DOHH2 (cell line): ENCODE measurements around the gene PXK.

Source experiments
- H3F3A ChIP-seq: fragments of 200-600 bp; sonication (generic), shearing (Covaris generic); 2 replicates; pipeline ENCODE4 v1.6.0; 2016; ENCODE audit warnings: antibody characterized with exemption, mild to moderate bottlenecking; ENCODE audit not compliant: control insufficient read depth, insufficient read depth
- H3K27ac ChIP-seq: fragments of 200-600 bp; sonication (generic); 2 replicates; pipeline ENCODE4 v1.5.1; 2014; ENCODE audit warnings: low read depth, mild to moderate bottlenecking, low read length, moderate library complexity
- H3K27me3 ChIP-seq: fragments of 200-600 bp; sonication (generic); 2 replicates; pipeline ENCODE4 v1.6.1; 2014; ENCODE audit warnings: mild to moderate bottlenecking, low read length, mixed read lengths; ENCODE audit not compliant: control insufficient read depth
- H3K36me3 ChIP-seq: fragments of 200-600 bp; sonication (generic); 2 replicates; pipeline ENCODE4 v1.6.1; 2014; ENCODE audit warnings: mild to moderate bottlenecking, low read length, moderate library complexity, mixed read lengths; ENCODE audit not compliant: control insufficient read depth
- H3K4me1 ChIP-seq: fragments of 200-600 bp; sonication (generic); 2 replicates; pipeline ENCODE4 v1.6.1; 2014; ENCODE audit warnings: mild to moderate bottlenecking, low read length, mixed read lengths; ENCODE audit not compliant: control insufficient read depth
- H3K4me2 ChIP-seq: fragments of 200-600 bp; sonication (generic); 2 replicates; pipeline ENCODE4 v1.6.0; 2014; ENCODE audit warnings: mild to moderate bottlenecking, low read length, moderate library complexity
- H3K4me3 ChIP-seq: fragments of 200-600 bp; sonication (generic); 2 replicates; pipeline ENCODE4 v1.5.1; 2014; ENCODE audit warnings: mild to moderate bottlenecking, low read length, mixed read lengths
- H3K79me2 ChIP-seq: fragments of 200-600 bp; sonication (generic); 2 replicates; pipeline ENCODE4 v1.6.1; 2014; ENCODE audit warnings: mild to moderate bottlenecking, low read length, mixed read lengths; ENCODE audit not compliant: control insufficient read depth
- H3K9me2 ChIP-seq: fragments of 200-600 bp; sonication (generic); replicated peaks from 2 replicates; pipeline ENCODE4 v1.6.1; 2014; ENCODE audit warnings: mild to moderate bottlenecking, low read length, mixed read lengths; ENCODE audit not compliant: control insufficient read depth
- H3K9me3 ChIP-seq: fragments of 200-600 bp; sonication (generic); 2 replicates; pipeline ENCODE4 v1.6.1; 2014; ENCODE audit warnings: antibody characterized with exemption, low read length, mixed read lengths; ENCODE audit not compliant: control insufficient read depth, insufficient read depth
- H4K20me1 ChIP-seq: fragments of 200-600 bp; sonication (generic); 2 replicates; pipeline ENCODE4 v1.6.0; 2014; ENCODE audit warnings: low read depth, mild to moderate bottlenecking, antibody characterized with exemption, low read length, moderate library complexity; ENCODE audit not compliant: control insufficient read depth, insufficient read depth
- EZH2phosphoT487 ChIP-seq: fragments of 200-600 bp; sonication (generic); IDR thresholded peaks from 2 replicates; pipeline ENCODE4 v1.6.1; 2017; ENCODE audit warnings: borderline replicate concordance, mild to moderate bottlenecking, antibody characterized with exemption, low read length, moderate library complexity, mixed read lengths
- TF ChIP-seq, protein P1 (sequence below): fragments of 200-600 bp; sonication (generic); IDR thresholded peaks from one replicate; pipeline ENCODE4 v1.5.1; 2014; ENCODE audit warnings: antibody characterized with exemption, mild to moderate bottlenecking, low read depth, low read length; ENCODE audit not compliant: poor library complexity, severe bottlenecking

Gene PXK

DNA sequence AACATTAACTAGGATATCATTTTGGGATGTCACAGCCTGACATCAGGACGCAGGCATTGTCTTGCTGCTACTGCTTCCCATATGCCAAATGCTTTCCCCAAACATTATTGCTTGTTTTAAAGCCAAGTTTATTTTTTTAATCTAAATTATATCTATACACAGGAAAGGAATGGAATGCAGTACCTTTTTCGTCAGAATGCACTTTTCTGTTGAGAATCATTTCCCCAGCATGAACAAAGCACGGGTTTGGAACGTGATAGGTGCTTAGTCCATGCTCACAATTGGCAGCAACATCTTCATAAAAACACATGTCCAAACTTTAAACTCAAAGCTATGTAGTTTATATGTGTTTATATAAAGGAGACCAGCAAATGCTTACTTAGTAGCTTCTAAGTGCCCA lies 26.1 kb downstream of the PXK start:
- Histone ChIP-seq H3F3A (peaks cover 7% of the 10 kb centered on the region; the same call in 1 of the 2 replicates), H3K27me3 (no peaks in the 10 kb centered on the region), H3K4me2 (peak overlapping the region; percentile 3; the same call in 1 of the 2 replicates), H3K4me3 (no peak overlapping the region), H3K36me3 (peaks cover 85% of the 10 kb centered on the region), H3K9me2 (no peaks in the 10 kb centered on the region), H4K20me1 (peaks cover 10% of the 10 kb centered on the region; the same call in 1 of the 2 replicates), H3K79me2 (peaks cover 100% of the 10 kb centered on the region), H3K27ac (no peak overlapping the region), H3K4me1 (peaks cover 95% of the 10 kb centered on the region), H3K9me3 (no peaks in the 10 kb centered on the region)
- TF ChIP-seq, protein P1, sequence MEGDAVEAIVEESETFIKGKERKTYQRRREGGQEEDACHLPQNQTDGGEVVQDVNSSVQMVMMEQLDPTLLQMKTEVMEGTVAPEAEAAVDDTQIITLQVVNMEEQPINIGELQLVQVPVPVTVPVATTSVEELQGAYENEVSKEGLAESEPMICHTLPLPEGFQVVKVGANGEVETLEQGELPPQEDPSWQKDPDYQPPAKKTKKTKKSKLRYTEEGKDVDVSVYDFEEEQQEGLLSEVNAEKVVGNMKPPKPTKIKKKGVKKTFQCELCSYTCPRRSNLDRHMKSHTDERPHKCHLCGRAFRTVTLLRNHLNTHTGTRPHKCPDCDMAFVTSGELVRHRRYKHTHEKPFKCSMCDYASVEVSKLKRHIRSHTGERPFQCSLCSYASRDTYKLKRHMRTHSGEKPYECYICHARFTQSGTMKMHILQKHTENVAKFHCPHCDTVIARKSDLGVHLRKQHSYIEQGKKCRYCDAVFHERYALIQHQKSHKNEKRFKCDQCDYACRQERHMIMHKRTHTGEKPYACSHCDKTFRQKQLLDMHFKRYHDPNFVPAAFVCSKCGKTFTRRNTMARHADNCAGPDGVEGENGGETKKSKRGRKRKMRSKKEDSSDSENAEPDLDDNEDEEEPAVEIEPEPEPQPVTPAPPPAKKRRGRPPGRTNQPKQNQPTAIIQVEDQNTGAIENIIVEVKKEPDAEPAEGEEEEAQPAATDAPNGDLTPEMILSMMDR: no peak
- no peak for TF ChIP-seq EZH2phosphoT487

DNA sequence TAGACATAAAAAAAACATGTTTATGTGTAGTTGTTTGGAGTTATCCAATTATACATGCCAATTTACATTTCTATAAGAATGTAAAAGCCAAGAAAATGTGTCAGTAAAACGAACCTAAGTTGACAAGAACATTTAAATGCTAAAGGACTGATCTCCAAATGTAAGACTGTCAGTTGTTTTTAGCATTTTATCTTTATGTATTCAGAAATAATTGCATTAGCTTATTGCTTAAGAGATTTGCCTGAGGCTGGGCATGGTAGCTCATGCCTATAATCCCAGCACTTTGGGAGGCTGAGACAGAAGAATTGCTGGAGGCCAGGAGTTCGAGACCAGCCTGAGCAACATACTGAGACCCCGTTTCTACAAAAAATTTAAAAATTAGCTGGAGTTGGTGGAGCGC lies 26.9 kb downstream of the PXK start:
- Histone ChIP-seq H3K27me3 (no peaks in the 10 kb centered on the region), H3K36me3 (peaks cover 81% of the 10 kb centered on the region), H3F3A (peaks cover 7% of the 10 kb centered on the region; the same call in 1 of the 2 replicates), H3K79me2 (peaks cover 100% of the 10 kb centered on the region), H3K27ac (no peak overlapping the region), H3K9me2 (no peaks in the 10 kb centered on the region), H3K4me3 (no peak overlapping the region), H3K4me1 (peaks cover 93% of the 10 kb centered on the region), H3K9me3 (no peaks in the 10 kb centered on the region), H4K20me1 (peaks cover 13% of the 10 kb centered on the region; the same call in 1 of the 2 replicates), H3K4me2 (peak overlapping the region; percentile 6; the same call in 1 of the 2 replicates)
- TF ChIP-seq, protein P1: no peak
- no peak for TF ChIP-seq EZH2phosphoT487

DNA sequence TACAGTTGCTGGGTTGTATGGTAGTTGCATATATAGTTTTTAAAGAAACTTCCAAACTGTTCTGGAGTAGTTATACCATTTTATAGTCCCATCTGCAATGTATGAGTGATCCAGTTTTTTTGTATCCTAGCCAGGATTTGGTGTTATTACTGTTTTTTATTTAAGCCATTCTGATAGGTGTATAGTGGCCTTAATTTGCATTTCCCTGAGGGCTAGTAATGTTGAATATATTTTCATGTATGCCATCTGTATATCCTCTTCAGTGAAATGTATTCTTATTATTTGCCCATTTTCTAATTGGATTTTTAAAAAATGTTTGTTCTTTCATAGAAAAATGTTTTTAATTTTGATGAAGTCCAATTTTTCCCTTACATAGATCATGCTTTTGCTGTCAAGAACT lies 29.2 kb downstream of the PXK start:
- H3K27me3 ChIP-seq: no peaks in the 10 kb centered on the region
- H3K4me1 ChIP-seq: peaks cover 87% of the 10 kb centered on the region
- no peak overlapping the region for H3K27ac ChIP-seq
- H3K4me2 ChIP-seq: peak overlapping the region; percentile 23; the same call in 1 of the 2 replicates
- no peaks in the 10 kb centered on the region for H3K9me2 ChIP-seq
- peaks cover 100% of the 10 kb centered on the region for H3K79me2 ChIP-seq
- H3F3A ChIP-seq: peaks cover 12% of the 10 kb centered on the region
- H3K9me3 ChIP-seq: no peaks in the 10 kb centered on the region
- H4K20me1 ChIP-seq: peaks cover 28% of the 10 kb centered on the region
- H3K36me3 ChIP-seq: peaks cover 82% of the 10 kb centered on the region
- no peak overlapping the region for H3K4me3 ChIP-seq
- no peak for TF ChIP-seq EZH2phosphoT487
- TF ChIP-seq, protein P1: no peak
